Small intestine (tissue), 16 donors: ENCODE measurements around the gene TRIP4. TPM values are rescaled to one million over a fixed set of nuclear protein-coding genes. Genes with fewer than 3 reads are reported as not detected.
"Not testable (repeated sequence)": the region's sequence is repeated elsewhere in the genome, so short reads cannot be mapped to it uniquely, and the experiment has no call there.

ENCODE experiments used
- DNase-seq, 2 donors: peaks; one replicate each; pipeline versions ENCODE4 v3.0.0 to v3.0.0-alpha.2; 2013
- FAIRE-seq: peaks from 2 replicates; lab custom pipeline; 2012; peaks lifted over from hg19 to GRCh38; lab: Jason Lieb, UNC
- H3K27ac ChIP-seq, 3 donors: one replicate each; pipeline ENCODE4 v1.5.1; 2013; ENCODE audit warnings: low read length in 2 of 3, mild to moderate bottlenecking in 2 of 3, control low read depth in 1 of 3, inconsistent platforms in 1 of 3, low read depth in 1 of 3, moderate library complexity in 1 of 3
- H3K27me3 ChIP-seq, 3 donors: one replicate each; pipeline ENCODE4 v1.6.1; 2013; ENCODE audit warnings: low read length in 3 of 3, inconsistent platforms in 1 of 3; ENCODE audit not compliant: control insufficient read depth in 3 of 3, insufficient read depth in 3 of 3
- H3K36me3 ChIP-seq, 3 donors: one replicate each; pipeline ENCODE4 v1.6.1; 2013; ENCODE audit warnings: low read length in 3 of 3, inconsistent platforms in 1 of 3, low read depth in 1 of 3, mild to moderate bottlenecking in 1 of 3, moderate library complexity in 1 of 3; ENCODE audit not compliant: control insufficient read depth in 3 of 3, insufficient read depth in 2 of 3
- H3K4me1 ChIP-seq, 3 donors: one replicate each; pipeline ENCODE4 v1.6.1; 2013; ENCODE audit warnings: low read length in 2 of 3, inconsistent platforms in 1 of 3, low read depth in 1 of 3, mild to moderate bottlenecking in 1 of 3, moderate library complexity in 1 of 3; ENCODE audit not compliant: control insufficient read depth in 3 of 3, insufficient read depth in 2 of 3
- H3K4me3 ChIP-seq, 3 donors: one replicate each; pipeline ENCODE4 v1.5.1; 2013; ENCODE audit warnings: low read length in 3 of 3, control low read depth in 1 of 3, inconsistent platforms in 1 of 3, low read depth in 1 of 3, mild to moderate bottlenecking in 1 of 3, moderate library complexity in 1 of 3
- H3K9me3 ChIP-seq, 2 donors: one replicate each; pipeline ENCODE4 v1.6.1; 2013; ENCODE audit warnings: low read depth in 1 of 2, low read length in 1 of 2; ENCODE audit not compliant: control insufficient read depth in 2 of 2, insufficient read depth in 1 of 2
- WGBS, 3 donors: extraction: QIAGEN DNeasy Blood & Tissue Kit; methylation state at CpG; one replicate each; pipeline ENCODE4 v1.1.7; 2013; 5-methylcytosine and 5-hydroxymethylcytosine counted together
- long read RNA-seq, 10 donors: transcript quantifications; one replicate each; lab custom pipeline, GENCODE V29; 2026
- polyA plus RNA-seq, 4 donors: library from polyadenylated mRNA; stranded (reverse) in 3 of 4; unstranded in 1 of 4; fragments of 200-250 nt in 3 of 4; fragments of 120-200 nt in 1 of 4; gene quantifications; one replicate each; pipeline versions ENCODE4 v1.2.1 to v1.2.3, GENCODE V29; 2013
- donor health status: healthy with polysubstance abuse.
- donor health status: control.
- donor health status: control.
- donor health status: Bipolar disorder and iron deficiency.
- donor health status: healthy.

Gene TRIP4
- 10 to 100 TPM; 21.9 to 63.3 (median 30.7) TPM for polyA plus RNA-seq
- long read RNA-seq, donor 1: 0 reads
- long read RNA-seq, donor 2, partial matches to known transcripts: 0 of 3 reads
- long read RNA-seq, donor 2, other reads (novel, unspliced or antisense): 0 of 3 reads
- long read RNA-seq, donor 3, partial matches to known transcripts: 0 of 2 reads
- long read RNA-seq, donor 3, other reads (novel, unspliced or antisense): 0 of 2 reads
- long read RNA-seq, donor 4: 0 reads
- long read RNA-seq, donor 5: 0 reads
- long read RNA-seq, donor 6: 0 reads
- long read RNA-seq, donor 7, transcript TRIP4-201 (13 exons, 2,045 nt): major isoform, 12 of 12 reads
- long read RNA-seq, donor 7, partial matches to known transcripts: 0 of 12 reads
- long read RNA-seq, donor 7, other reads (novel, unspliced or antisense): 0 of 12 reads
- long read RNA-seq, donor 8: 0 reads
- long read RNA-seq, donor 9, partial matches to known transcripts: 0 of 1 reads
- long read RNA-seq, donor 9, other reads (novel, unspliced or antisense): 0 of 1 reads
- long read RNA-seq, donor 10, transcript TRIP4-201 (13 exons, 2,045 nt): major isoform, 6 of 11 reads
- long read RNA-seq, donor 10, partial matches to known transcripts: 5 of 11 reads
- long read RNA-seq, donor 10, other reads (novel, unspliced or antisense): 0 of 11 reads

- H3K27ac ChIP-seq: peak within 1 kb of the TSS; percentile 78 to 93 (median 90)
- DNase-seq (peak; percentile 97 to 98), FAIRE-seq (no peak)
- H3K27me3 ChIP-seq: no peaks in the 10 kb centered on the region
- peaks cover 0 to 15% (median 0%) of the 10 kb centered on the region in 3 donors for H3K36me3 ChIP-seq
- peaks cover 0 to 2% of the 10 kb centered on the region in 2 donors for H3K9me3 ChIP-seq
- H3K4me1 ChIP-seq: peaks cover 2 to 8% (median 4%) of the 10 kb centered on the region in 3 donors
- H3K4me3 ChIP-seq: peak within 1 kb of the TSS; percentile 64 to 90 (median 65)
- WGBS, 3 donors: 0% methylated on average over 34 to 35 of the region's 35 CpGs
Observed at GRCh38 chr15:64387562-64388168, at the start of gene TRIP4. Gene TRIP4, plus strand, starts transcription at chr15:64387836. Its CDS starts 28 bp downstream, at chr15:64387864.

GRCh38 chr15:64340355-64340754, 47.3 kb upstream of the TRIP4 start:
- H3K4me1 ChIP-seq: peaks cover 0 to 5% (median 0%) of the 10 kb centered on the region in 3 donors
- DNase-seq (peak; percentile 15 to 31), FAIRE-seq (no peak)
- no peak overlapping the region for H3K27ac ChIP-seq
- 52 to 88% (median 81%) methylated on average over 1 of the region's 1 CpG for WGBS, 3 donors
- H3K9me3 ChIP-seq: no peaks in the 10 kb centered on the region
- peaks cover 0 to 12% (median 0%) of the 10 kb centered on the region in 3 donors for H3K36me3 ChIP-seq
- H3K27me3 ChIP-seq: no peaks in the 10 kb centered on the region
- no peak overlapping the region for H3K4me3 ChIP-seq

DNA sequence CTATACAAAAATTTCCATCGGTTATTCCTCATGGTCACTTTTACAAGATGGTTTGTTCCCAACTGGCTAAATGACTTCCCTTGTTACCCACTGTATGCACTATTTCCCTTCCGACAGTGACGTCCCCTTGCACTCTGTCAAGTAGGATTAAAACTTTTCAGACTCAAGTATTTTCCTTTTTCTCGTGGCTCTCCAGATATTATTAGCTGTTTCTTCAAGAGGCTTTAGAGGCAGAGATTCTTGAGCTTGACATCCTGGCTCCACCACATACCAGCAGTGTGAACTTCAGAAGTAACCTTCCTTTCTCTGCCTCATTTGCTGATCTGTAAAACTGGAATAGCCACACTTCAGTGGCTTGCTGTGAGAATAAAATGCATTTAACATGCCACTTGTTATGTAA, 45.7 kb upstream of the TRIP4 start:
- Histone ChIP-seq H3K9me3 (no peaks in the 10 kb centered on the region), H3K27ac (no peak overlapping the region), H3K36me3 (peaks cover 0 to 13% (median 0%) of the 10 kb centered on the region in 3 donors), H3K4me3 (no peak overlapping the region), H3K27me3 (no peaks in the 10 kb centered on the region), H3K4me1 (peaks cover 0 to 5% (median 0%) of the 10 kb centered on the region in 3 donors)
- DNase-seq (no peak), FAIRE-seq (no peak)
- 83 to 95% (median 91%) methylated on average over 4 of the region's 4 CpGs for WGBS, 3 donors

DNA sequence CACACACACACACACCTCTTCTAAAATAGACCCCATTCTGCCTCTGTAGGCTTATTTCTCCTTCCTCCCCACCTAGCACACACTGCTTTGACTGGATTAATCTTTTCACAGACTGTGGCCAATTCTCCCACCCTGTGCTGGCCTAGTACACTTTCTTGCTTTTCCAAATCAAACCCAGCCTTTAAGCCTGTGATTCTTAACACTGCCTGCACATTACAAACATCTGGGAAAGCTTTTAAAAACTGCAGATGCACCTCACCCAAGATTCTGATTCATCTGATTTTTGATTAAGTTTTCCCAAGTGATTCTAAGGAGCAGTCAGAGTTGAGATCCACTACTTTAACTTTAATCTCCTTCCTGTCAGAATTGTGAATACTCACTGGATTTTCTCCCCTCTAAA, 44.4 kb upstream of the TRIP4 start:
- no peak for FAIRE-seq

GRCh38 chr15:64343841-64344240, 43.8 kb upstream of the TRIP4 start:
- Histone ChIP-seq H3K27me3 (no peaks in the 10 kb centered on the region), H3K27ac (no peak overlapping the region), H3K4me1 (peaks cover 0 to 5% (median 0%) of the 10 kb centered on the region in 3 donors), H3K9me3 (no peaks in the 10 kb centered on the region), H3K4me3 (no peak overlapping the region), H3K36me3 (peaks cover 0 to 15% (median 0%) of the 10 kb centered on the region in 3 donors)
- FAIRE-seq (no peak), DNase-seq (no peak)
- 87 to 96% (median 94%) methylated on average over 2 of the region's 2 CpGs for WGBS, 3 donors

More for the DNA sequence above, 44.4 kb upstream of the TRIP4 start:
- no peaks in the 10 kb centered on the region for H3K27me3 ChIP-seq
- no peak for DNase-seq
- H3K4me1 ChIP-seq: peaks cover 0 to 5% (median 0%) of the 10 kb centered on the region in 3 donors
- H3K36me3 ChIP-seq: peaks cover 0 to 18% (median 0%) of the 10 kb centered on the region in 3 donors
- no peaks in the 10 kb centered on the region for H3K9me3 ChIP-seq
- H3K27ac ChIP-seq: no peak overlapping the region
- H3K4me3 ChIP-seq: no peak overlapping the region

GRCh38 chr15:64344651-64345294, 42.9 kb upstream of the TRIP4 start:
- no peaks in the 10 kb centered on the region for H3K27me3 ChIP-seq
- H3K36me3 ChIP-seq: peaks cover 0 to 16% (median 1%) of the 10 kb centered on the region in 3 donors
- no peak overlapping the region for H3K4me3 ChIP-seq
- no peak overlapping the region for H3K27ac ChIP-seq
- FAIRE-seq (no peak), DNase-seq (no peak)
- no peaks in the 10 kb centered on the region for H3K9me3 ChIP-seq
- H3K4me1 ChIP-seq: peaks cover 0 to 5% (median 0%) of the 10 kb centered on the region in 3 donors

DNA sequence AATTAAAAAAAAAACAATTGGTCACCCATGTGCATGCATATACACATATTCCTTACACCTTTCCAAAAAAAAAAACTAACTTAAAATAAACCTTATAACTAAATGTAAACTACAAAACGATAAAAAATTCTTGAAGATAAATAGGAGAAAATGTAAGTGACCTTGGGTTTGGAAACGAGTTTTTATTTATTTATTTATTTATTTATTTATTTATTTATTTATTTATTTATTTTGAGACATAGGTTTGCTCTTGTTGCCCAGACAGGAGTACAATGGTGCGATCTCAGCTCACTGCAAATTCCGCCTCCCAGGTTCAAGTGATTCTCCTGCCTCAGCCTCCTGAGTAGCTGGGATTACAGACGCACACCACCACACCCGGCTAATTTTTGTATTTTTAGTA, 41.4 kb upstream of the TRIP4 start:
- not testable (repeated sequence) for FAIRE-seq, H3K4me1 ChIP-seq, DNase-seq, H3K27me3 ChIP-seq, H3K27ac ChIP-seq, H3K4me3 ChIP-seq, H3K9me3 ChIP-seq
- WGBS, 3 donors: 93 to 97% (median 96%) methylated on average over 6 of the region's 6 CpGs
- peaks cover 0 to 15% (median 1%) of the 10 kb centered on the region in 3 donors for H3K36me3 ChIP-seq

GRCh38 chr15:64348455-64348854, 39.2 kb upstream of the TRIP4 start:
- Histone ChIP-seq H3K9me3 (no peaks in the 10 kb centered on the region), H3K27me3 (no peaks in the 10 kb centered on the region), H3K27ac (no peak overlapping the region), H3K36me3 (peaks cover 0 to 20% (median 1%) of the 10 kb centered on the region in 3 donors), H3K4me3 (no peak overlapping the region), H3K4me1 (no peaks in the 10 kb centered on the region)
- DNase-seq (no peak), FAIRE-seq (no peak)
- 77 to 97% (median 93%) methylated on average over 1 of the region's 1 CpG for WGBS, 3 donors
